Measurements from ENCODE around the gene KAT2B. TPM values are rescaled to one million over a fixed set of nuclear protein-coding genes. Genes with fewer than 3 reads are reported as not detected.

Gene KAT2B
- total RNA-seq (10 to 100 TPM; 81.3 to 85.9 TPM), polyA plus RNA-seq (10 to 100 TPM in 1 of 2 donors, 1 to 10 TPM in 1; 4.3 to 11.5 TPM)

- Mint-ChIP-seq H3K27ac (peak within 1 kb of the TSS; percentile 96 to 99 (median 98)), H3K9me3 (peaks cover 0 to 2% (median 0%) of the 10 kb centered on the region in 8 donors), H3K27me3 (no peaks in the 10 kb centered on the region), H3K36me3 (peaks cover 0 to 17% of the 10 kb centered on the region in 2 donors), H3K4me1 (peaks cover 36 to 65% (median 47%) of the 10 kb centered on the region in 4 donors), H3K4me3 (peak within 1 kb of the TSS; percentile 93 to 99 (median 98))
- no peaks in the 10 kb centered on the region for H3K36me3 ChIP-seq (ENCODE audit: insufficient read depth, low read length)
- peak; percentile 81 to 88 (median 84) for DNase-seq
- peak within 1 kb of the TSS; percentile 71 to 99 for H3K4me3 ChIP-seq (ENCODE audit: low read length in 2 of 2)
- CTCF ChIA-PET (ENCODE audit: partially characterized antibody), result interaction anchor here (0.6 to 4.4 kb wide), 9 partner anchors 10 to 154 kb away, joined by 3 to 36 read pairs (median 5); no protein-coding TSS in a partner anchor
- intact Hi-C loops (cut with micrococcal nuclease), result loop anchor here (1.0 to 10.0 kb wide), 7 partner anchors 15 to 895 kb away; partner anchors contain the start of genes KCNH8, RAB5A and SGO1
- H3K27ac ChIP-seq (ENCODE audit: low read depth, low read length), result peak within 1 kb of the TSS; percentile 86
- H3K27me3 ChIP-seq (ENCODE audit: insufficient read depth, low read length), result no peaks in the 10 kb centered on the region
- H3K9me3 ChIP-seq (ENCODE audit: control insufficient read depth in 1 of 2, low read length in 2 of 2), result no peaks in the 10 kb centered on the region
- peaks cover 52% of the 10 kb centered on the region for H3K4me1 ChIP-seq (ENCODE audit: insufficient read depth, low read length)
- POLR2A ChIA-PET (ENCODE audit: partially characterized antibody), result interaction anchor here (0.6 to 5.6 kb wide), 12 partner anchors 11 to 145 kb away, joined by 3 to 62 read pairs (median 9); partner anchors contain the start of genes RAB5A and SGO1
These were observed at the start of gene KAT2B for GRCh38 chr3:20039765-20040547. TSS of gene KAT2B (plus strand) at chr3:20040446. CDS start at chr3:20040478, 32 bp downstream.

DNA sequence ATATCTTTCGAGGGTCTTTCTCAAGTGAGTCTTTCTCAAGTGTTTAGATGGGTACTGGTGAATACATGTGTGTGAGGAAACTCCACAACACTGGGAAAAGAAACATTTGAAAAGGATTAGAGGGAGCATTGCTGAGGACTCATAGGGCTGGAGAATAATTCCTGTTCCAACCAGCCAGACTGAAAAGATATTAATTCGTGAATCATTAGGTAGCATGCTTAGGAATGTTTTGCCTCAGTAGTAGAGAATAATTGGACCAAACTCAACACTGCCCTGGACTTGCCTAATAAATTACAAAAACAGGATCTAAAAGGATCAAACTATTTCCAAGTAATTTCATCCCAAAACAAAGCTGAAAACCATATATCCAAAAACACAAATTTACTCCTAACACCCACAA, 45.5 kb upstream of the KAT2B start:
- H3K36me3 Mint-ChIP-seq, result no peaks in the 10 kb centered on the region
- intact Hi-C loops (cut with micrococcal nuclease), result no loop called here
- H3K4me3 Mint-ChIP-seq, result no peak overlapping the region
- H3K4me1 Mint-ChIP-seq, result peaks cover 0 to 3% (median 0%) of the 10 kb centered on the region in 4 donors
- H3K4me3 ChIP-seq (ENCODE audit: low read length in 2 of 2), result no peak overlapping the region
- no peaks in the 10 kb centered on the region for H3K9me3 ChIP-seq (ENCODE audit: control insufficient read depth in 1 of 2, low read length in 2 of 2)
- no peaks in the 10 kb centered on the region for H3K36me3 ChIP-seq (ENCODE audit: insufficient read depth, low read length)
- no peak overlapping the region for H3K27ac ChIP-seq (ENCODE audit: low read depth, low read length)
- CTCF ChIA-PET (ENCODE audit: partially characterized antibody), result no interaction called here
- POLR2A ChIA-PET (ENCODE audit: partially characterized antibody), result no interaction called here
- H3K27me3 Mint-ChIP-seq, result no peaks in the 10 kb centered on the region
- peaks cover 0 to 3% (median 0%) of the 10 kb centered on the region in 8 donors for H3K9me3 Mint-ChIP-seq
- H3K27me3 ChIP-seq (ENCODE audit: insufficient read depth, low read length), result no peaks in the 10 kb centered on the region
- no peak overlapping the region for H3K27ac Mint-ChIP-seq
- DNase-seq, result no peak
- no peaks in the 10 kb centered on the region for H3K4me1 ChIP-seq (ENCODE audit: insufficient read depth, low read length)

DNA sequence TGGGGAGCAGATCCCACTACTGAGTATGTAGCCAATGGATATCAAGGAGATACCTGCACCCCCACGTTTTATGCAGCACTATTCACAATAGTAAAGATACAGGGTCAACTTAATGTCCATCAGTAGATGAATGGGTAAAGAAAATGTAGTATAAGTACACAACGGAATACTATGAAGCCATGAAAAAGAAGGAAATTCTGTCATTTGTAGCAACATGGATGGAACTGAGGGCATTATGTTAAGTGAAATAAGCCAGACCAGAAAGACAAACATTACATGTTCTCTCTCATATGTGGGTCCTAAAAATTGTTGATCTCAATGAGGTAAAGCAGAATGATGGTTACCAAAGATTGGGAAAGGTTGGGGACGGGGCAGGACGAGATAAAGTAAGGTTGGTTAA, 42.7 kb upstream of the KAT2B start:
- Histone ChIP-seq H3K9me3 (ENCODE audit: control insufficient read depth in 1 of 2, low read length in 2 of 2) (no peaks in the 10 kb centered on the region), H3K4me1 (ENCODE audit: insufficient read depth, low read length) (no peaks in the 10 kb centered on the region), H3K27ac (ENCODE audit: low read depth, low read length) (no peak overlapping the region), H3K36me3 (ENCODE audit: insufficient read depth, low read length) (no peaks in the 10 kb centered on the region), H3K27me3 (ENCODE audit: insufficient read depth, low read length) (no peaks in the 10 kb centered on the region), H3K4me3 (ENCODE audit: low read length in 2 of 2) (no peak overlapping the region)
- Mint-ChIP-seq H3K27me3 (no peaks in the 10 kb centered on the region), H3K4me3 (no peak overlapping the region), H3K27ac (no peak overlapping the region), H3K4me1 (no peaks in the 10 kb centered on the region), H3K9me3 (peaks cover 0 to 3% (median 0%) of the 10 kb centered on the region in 8 donors), H3K36me3 (no peaks in the 10 kb centered on the region)
- no peak for DNase-seq
- CTCF ChIA-PET (ENCODE audit: partially characterized antibody), result no interaction called here
- intact Hi-C loops (cut with micrococcal nuclease), result no loop called here
- POLR2A ChIA-PET (ENCODE audit: partially characterized antibody), result no interaction called here

DNA sequence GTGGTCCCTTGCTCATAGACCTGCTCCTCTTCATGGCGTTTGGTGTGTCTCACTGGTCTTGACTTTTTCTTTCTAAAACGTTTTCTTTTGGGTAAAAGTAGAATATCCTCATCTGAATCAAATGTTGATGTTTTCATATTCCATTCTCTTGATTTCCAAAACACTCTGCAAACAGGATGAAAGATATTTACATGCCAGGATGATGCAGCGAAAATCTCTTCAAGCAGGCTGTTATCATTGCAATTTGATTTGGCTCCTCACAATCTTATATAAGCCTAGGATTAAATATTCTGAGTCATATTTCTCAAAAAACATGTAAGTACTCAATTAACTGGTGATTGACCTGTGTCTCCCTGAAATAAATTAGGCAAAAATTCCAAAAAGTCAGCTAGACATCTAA, 38.3 kb upstream of the KAT2B start:
- intact Hi-C loops (cut with micrococcal nuclease), result no loop called here
- DNase-seq, result no peak
- no peak overlapping the region for H3K27ac ChIP-seq (ENCODE audit: low read depth, low read length)
- no peaks in the 10 kb centered on the region for H3K4me1 ChIP-seq (ENCODE audit: insufficient read depth, low read length)
- H3K9me3 ChIP-seq (ENCODE audit: control insufficient read depth in 1 of 2, low read length in 2 of 2), result no peaks in the 10 kb centered on the region
- Mint-ChIP-seq H3K36me3 (peaks cover 0 to 3% of the 10 kb centered on the region in 2 donors), H3K9me3 (peaks cover 0 to 3% (median 0%) of the 10 kb centered on the region in 8 donors), H3K4me3 (no peak overlapping the region), H3K27ac (no peak overlapping the region), H3K4me1 (no peaks in the 10 kb centered on the region), H3K27me3 (no peaks in the 10 kb centered on the region)
- no peak overlapping the region for H3K4me3 ChIP-seq (ENCODE audit: low read length in 2 of 2)
- POLR2A ChIA-PET (ENCODE audit: partially characterized antibody), result no interaction called here
- H3K36me3 ChIP-seq (ENCODE audit: insufficient read depth, low read length), result no peaks in the 10 kb centered on the region
- no peaks in the 10 kb centered on the region for H3K27me3 ChIP-seq (ENCODE audit: insufficient read depth, low read length)
- CTCF ChIA-PET (ENCODE audit: partially characterized antibody), result no interaction called here

DNA sequence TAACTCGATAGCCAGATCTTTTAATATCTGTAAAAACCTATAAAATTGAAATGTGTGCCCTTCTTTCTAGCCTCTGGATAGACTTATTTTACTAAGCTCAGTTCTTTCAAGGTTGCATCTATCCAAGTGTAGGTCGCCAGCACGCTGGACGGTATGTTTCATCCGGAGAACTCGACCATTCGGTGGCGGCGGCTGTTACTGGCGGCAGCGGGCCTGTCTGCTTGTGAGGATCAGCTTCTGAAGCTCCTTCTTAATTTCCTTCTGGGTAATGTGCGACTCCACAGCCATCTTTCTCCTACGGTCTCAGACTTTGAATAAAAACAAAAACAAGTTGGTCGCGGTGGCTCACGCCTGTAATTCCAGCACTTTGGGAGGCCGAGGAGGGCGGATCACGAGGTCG, 32.3 kb upstream of the KAT2B start:
- H3K36me3 Mint-ChIP-seq, result peaks cover 0 to 3% of the 10 kb centered on the region in 2 donors
- Histone ChIP-seq H3K4me1 (ENCODE audit: insufficient read depth, low read length) (no peaks in the 10 kb centered on the region), H3K27me3 (ENCODE audit: insufficient read depth, low read length) (no peaks in the 10 kb centered on the region), H3K36me3 (ENCODE audit: insufficient read depth, low read length) (no peaks in the 10 kb centered on the region), H3K27ac (ENCODE audit: low read depth, low read length) (no peak overlapping the region), H3K9me3 (ENCODE audit: control insufficient read depth in 1 of 2, low read length in 2 of 2) (no peaks in the 10 kb centered on the region), H3K4me3 (ENCODE audit: low read length in 2 of 2) (no peak overlapping the region)
- peak overlapping the region in 1 of 7 donors; percentile 57 for H3K27ac Mint-ChIP-seq
- CTCF ChIA-PET (ENCODE audit: partially characterized antibody), result no interaction called here
- H3K4me3 Mint-ChIP-seq, result no peak overlapping the region
- no peak for DNase-seq
- POLR2A ChIA-PET (ENCODE audit: partially characterized antibody), result no interaction called here
- H3K4me1 Mint-ChIP-seq, result no peaks in the 10 kb centered on the region
- intact Hi-C loops (cut with micrococcal nuclease), result no loop called here
- no peaks in the 10 kb centered on the region for H3K27me3 Mint-ChIP-seq
- no peaks in the 10 kb centered on the region for H3K9me3 Mint-ChIP-seq

DNA sequence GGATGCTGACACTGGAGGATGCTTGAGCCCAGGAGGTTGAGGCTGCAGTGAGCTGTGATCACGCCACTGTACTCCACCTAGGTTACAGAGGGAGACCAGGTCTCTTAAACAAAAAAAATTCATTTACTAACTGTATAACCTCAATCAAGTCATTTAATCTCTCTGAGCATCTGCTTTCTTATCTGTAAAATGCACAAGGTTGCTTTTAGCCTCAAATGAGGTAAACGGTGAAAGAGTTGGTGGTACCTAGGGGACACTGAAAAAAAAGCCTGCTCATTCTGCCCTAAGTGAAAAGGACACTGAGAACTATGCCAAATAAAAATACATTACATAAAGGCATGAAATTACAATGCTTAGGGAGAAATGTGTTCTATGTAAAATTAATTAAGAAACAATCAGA, 31.6 kb upstream of the KAT2B start:
- Histone ChIP-seq H3K27ac (ENCODE audit: low read depth, low read length) (no peak overlapping the region), H3K4me1 (ENCODE audit: insufficient read depth, low read length) (no peaks in the 10 kb centered on the region), H3K36me3 (ENCODE audit: insufficient read depth, low read length) (no peaks in the 10 kb centered on the region), H3K9me3 (ENCODE audit: control insufficient read depth in 1 of 2, low read length in 2 of 2) (no peaks in the 10 kb centered on the region), H3K27me3 (ENCODE audit: insufficient read depth, low read length) (no peaks in the 10 kb centered on the region), H3K4me3 (ENCODE audit: low read length in 2 of 2) (no peak overlapping the region)
- ChIA-PET POLR2A (ENCODE audit: partially characterized antibody) (no interaction called here), CTCF (ENCODE audit: partially characterized antibody) (interaction anchor here (1.6 kb wide), 1 partner anchor 10 kb away, joined by 3 read pairs; no protein-coding TSS in a partner anchor)
- peaks cover 0 to 3% of the 10 kb centered on the region in 2 donors for H3K36me3 Mint-ChIP-seq
- no peak overlapping the region for H3K4me3 Mint-ChIP-seq
- intact Hi-C loops (cut with micrococcal nuclease), result no loop called here
- H3K27me3 Mint-ChIP-seq, result no peaks in the 10 kb centered on the region
- no peak overlapping the region for H3K27ac Mint-ChIP-seq
- H3K4me1 Mint-ChIP-seq, result no peaks in the 10 kb centered on the region
- no peaks in the 10 kb centered on the region for H3K9me3 Mint-ChIP-seq
- DNase-seq, result no peak

GRCh38 chr3:20012164-20012563, 28.1 kb upstream of the KAT2B start, which contains the start of gene PP2D1:
TSS of gene PP2D1 (minus strand) at chr3:20012264. CDS start at chr3:20012072, 192 bp downstream.
- CTCF ChIA-PET (ENCODE audit: partially characterized antibody), result no interaction called here
- Mint-ChIP-seq H3K36me3 (no peaks in the 10 kb centered on the region), H3K9me3 (no peaks in the 10 kb centered on the region), H3K27me3 (no peaks in the 10 kb centered on the region), H3K4me1 (no peaks in the 10 kb centered on the region), H3K4me3 (no peak within 1 kb of the TSS), H3K27ac (peak within 1 kb of the TSS in 1 of 7 donors; percentile 33)
- intact Hi-C loops (cut with micrococcal nuclease), result no loop called here
- Histone ChIP-seq H3K27me3 (ENCODE audit: insufficient read depth, low read length) (no peaks in the 10 kb centered on the region), H3K9me3 (ENCODE audit: control insufficient read depth in 1 of 2, low read length in 2 of 2) (no peaks in the 10 kb centered on the region), H3K27ac (ENCODE audit: low read depth, low read length) (no peak within 1 kb of the TSS), H3K4me3 (ENCODE audit: low read length in 2 of 2) (no peak within 1 kb of the TSS), H3K4me1 (ENCODE audit: insufficient read depth, low read length) (no peaks in the 10 kb centered on the region), H3K36me3 (ENCODE audit: insufficient read depth, low read length) (no peaks in the 10 kb centered on the region)
- no peak for DNase-seq
- POLR2A ChIA-PET (ENCODE audit: partially characterized antibody), result no interaction called here
